DOHH2 (cell line): Measurements from ENCODE around the gene ADAMTS13.

ENCODE experiments used
- H3F3A ChIP-seq: fragments of 200-600 bp; sonication (generic), shearing (Covaris generic); 2 replicates; pipeline ENCODE4 v1.6.0; 2016; ENCODE audit warnings: antibody characterized with exemption, mild to moderate bottlenecking; ENCODE audit not compliant: control insufficient read depth, insufficient read depth
- H3K27ac ChIP-seq: fragments of 200-600 bp; sonication (generic); 2 replicates; pipeline ENCODE4 v1.5.1; 2014; ENCODE audit warnings: low read depth, mild to moderate bottlenecking, low read length, moderate library complexity
- H3K27me3 ChIP-seq: fragments of 200-600 bp; sonication (generic); 2 replicates; pipeline ENCODE4 v1.6.1; 2014; ENCODE audit warnings: mild to moderate bottlenecking, low read length, mixed read lengths; ENCODE audit not compliant: control insufficient read depth
- H3K36me3 ChIP-seq: fragments of 200-600 bp; sonication (generic); 2 replicates; pipeline ENCODE4 v1.6.1; 2014; ENCODE audit warnings: mild to moderate bottlenecking, low read length, moderate library complexity, mixed read lengths; ENCODE audit not compliant: control insufficient read depth
- H3K4me1 ChIP-seq: fragments of 200-600 bp; sonication (generic); 2 replicates; pipeline ENCODE4 v1.6.1; 2014; ENCODE audit warnings: mild to moderate bottlenecking, low read length, mixed read lengths; ENCODE audit not compliant: control insufficient read depth
- H3K4me2 ChIP-seq: fragments of 200-600 bp; sonication (generic); 2 replicates; pipeline ENCODE4 v1.6.0; 2014; ENCODE audit warnings: mild to moderate bottlenecking, low read length, moderate library complexity
- H3K4me3 ChIP-seq: fragments of 200-600 bp; sonication (generic); 2 replicates; pipeline ENCODE4 v1.5.1; 2014; ENCODE audit warnings: mild to moderate bottlenecking, low read length, mixed read lengths
- H3K79me2 ChIP-seq: fragments of 200-600 bp; sonication (generic); 2 replicates; pipeline ENCODE4 v1.6.1; 2014; ENCODE audit warnings: mild to moderate bottlenecking, low read length, mixed read lengths; ENCODE audit not compliant: control insufficient read depth
- H3K9me2 ChIP-seq: fragments of 200-600 bp; sonication (generic); replicated peaks from 2 replicates; pipeline ENCODE4 v1.6.1; 2014; ENCODE audit warnings: mild to moderate bottlenecking, low read length, mixed read lengths; ENCODE audit not compliant: control insufficient read depth
- H3K9me3 ChIP-seq: fragments of 200-600 bp; sonication (generic); 2 replicates; pipeline ENCODE4 v1.6.1; 2014; ENCODE audit warnings: antibody characterized with exemption, low read length, mixed read lengths; ENCODE audit not compliant: control insufficient read depth, insufficient read depth
- H4K20me1 ChIP-seq: fragments of 200-600 bp; sonication (generic); 2 replicates; pipeline ENCODE4 v1.6.0; 2014; ENCODE audit warnings: low read depth, mild to moderate bottlenecking, antibody characterized with exemption, low read length, moderate library complexity; ENCODE audit not compliant: control insufficient read depth, insufficient read depth
- EZH2phosphoT487 ChIP-seq: fragments of 200-600 bp; sonication (generic); IDR thresholded peaks from 2 replicates; pipeline ENCODE4 v1.6.1; 2017; ENCODE audit warnings: borderline replicate concordance, mild to moderate bottlenecking, antibody characterized with exemption, low read length, moderate library complexity, mixed read lengths
- TF ChIP-seq, protein P1 (sequence below): fragments of 200-600 bp; sonication (generic); IDR thresholded peaks from one replicate; pipeline ENCODE4 v1.5.1; 2014; ENCODE audit warnings: antibody characterized with exemption, mild to moderate bottlenecking, low read depth, low read length; ENCODE audit not compliant: poor library complexity, severe bottlenecking

ADAMTS13 gene

DNA sequence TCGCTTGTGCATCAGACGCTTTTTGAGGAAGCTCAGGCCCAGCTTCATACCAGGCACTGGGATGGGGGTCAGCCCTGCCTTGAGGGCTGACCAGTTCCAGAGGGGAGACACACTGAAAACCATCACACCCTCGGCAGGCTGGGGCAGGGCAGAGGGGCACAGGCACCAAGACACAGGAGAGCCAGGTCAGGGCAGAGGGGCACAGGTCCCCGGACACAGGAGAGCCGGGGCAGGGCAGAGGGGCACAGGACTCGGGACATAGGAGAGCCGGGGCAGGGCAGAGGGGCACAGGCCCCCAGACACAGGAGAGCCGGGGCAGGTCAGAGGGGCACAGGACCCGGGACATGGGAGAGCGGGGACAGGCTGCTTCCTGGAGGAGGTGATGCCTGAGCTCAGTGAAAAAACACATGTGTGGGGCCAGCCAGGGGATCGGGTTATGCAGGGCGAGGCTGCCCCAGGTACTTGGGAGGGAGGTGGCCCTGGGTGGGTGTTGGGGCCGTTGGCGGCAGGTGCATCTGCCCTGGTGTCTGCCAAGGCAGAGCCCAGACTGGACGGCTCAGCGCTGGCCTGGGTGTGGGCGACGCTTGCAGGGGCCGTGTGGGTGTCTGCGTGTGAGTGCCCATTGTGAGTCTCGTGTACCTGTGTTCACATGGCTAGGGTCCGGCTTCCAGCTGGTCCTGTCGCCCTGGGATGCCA is 71.8 kb downstream of the ADAMTS13 start:
- Histone ChIP-seq H3K27me3 (peaks cover 7% of the 10 kb centered on the region; the same call in 1 of the 2 replicates), H3K36me3 (no peaks in the 10 kb centered on the region), H3K4me1 (no peaks in the 10 kb centered on the region), H3F3A (no peaks in the 10 kb centered on the region), H4K20me1 (no peaks in the 10 kb centered on the region), H3K79me2 (no peaks in the 10 kb centered on the region), H3K9me2 (no peaks in the 10 kb centered on the region), H3K27ac (no peak overlapping the region), H3K4me2 (no peak overlapping the region), H3K4me3 (no peak overlapping the region), H3K9me3 (no peaks in the 10 kb centered on the region)
- no peak for TF ChIP-seq EZH2phosphoT487
- TF ChIP-seq, protein P1, sequence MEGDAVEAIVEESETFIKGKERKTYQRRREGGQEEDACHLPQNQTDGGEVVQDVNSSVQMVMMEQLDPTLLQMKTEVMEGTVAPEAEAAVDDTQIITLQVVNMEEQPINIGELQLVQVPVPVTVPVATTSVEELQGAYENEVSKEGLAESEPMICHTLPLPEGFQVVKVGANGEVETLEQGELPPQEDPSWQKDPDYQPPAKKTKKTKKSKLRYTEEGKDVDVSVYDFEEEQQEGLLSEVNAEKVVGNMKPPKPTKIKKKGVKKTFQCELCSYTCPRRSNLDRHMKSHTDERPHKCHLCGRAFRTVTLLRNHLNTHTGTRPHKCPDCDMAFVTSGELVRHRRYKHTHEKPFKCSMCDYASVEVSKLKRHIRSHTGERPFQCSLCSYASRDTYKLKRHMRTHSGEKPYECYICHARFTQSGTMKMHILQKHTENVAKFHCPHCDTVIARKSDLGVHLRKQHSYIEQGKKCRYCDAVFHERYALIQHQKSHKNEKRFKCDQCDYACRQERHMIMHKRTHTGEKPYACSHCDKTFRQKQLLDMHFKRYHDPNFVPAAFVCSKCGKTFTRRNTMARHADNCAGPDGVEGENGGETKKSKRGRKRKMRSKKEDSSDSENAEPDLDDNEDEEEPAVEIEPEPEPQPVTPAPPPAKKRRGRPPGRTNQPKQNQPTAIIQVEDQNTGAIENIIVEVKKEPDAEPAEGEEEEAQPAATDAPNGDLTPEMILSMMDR: no peak

DNA sequence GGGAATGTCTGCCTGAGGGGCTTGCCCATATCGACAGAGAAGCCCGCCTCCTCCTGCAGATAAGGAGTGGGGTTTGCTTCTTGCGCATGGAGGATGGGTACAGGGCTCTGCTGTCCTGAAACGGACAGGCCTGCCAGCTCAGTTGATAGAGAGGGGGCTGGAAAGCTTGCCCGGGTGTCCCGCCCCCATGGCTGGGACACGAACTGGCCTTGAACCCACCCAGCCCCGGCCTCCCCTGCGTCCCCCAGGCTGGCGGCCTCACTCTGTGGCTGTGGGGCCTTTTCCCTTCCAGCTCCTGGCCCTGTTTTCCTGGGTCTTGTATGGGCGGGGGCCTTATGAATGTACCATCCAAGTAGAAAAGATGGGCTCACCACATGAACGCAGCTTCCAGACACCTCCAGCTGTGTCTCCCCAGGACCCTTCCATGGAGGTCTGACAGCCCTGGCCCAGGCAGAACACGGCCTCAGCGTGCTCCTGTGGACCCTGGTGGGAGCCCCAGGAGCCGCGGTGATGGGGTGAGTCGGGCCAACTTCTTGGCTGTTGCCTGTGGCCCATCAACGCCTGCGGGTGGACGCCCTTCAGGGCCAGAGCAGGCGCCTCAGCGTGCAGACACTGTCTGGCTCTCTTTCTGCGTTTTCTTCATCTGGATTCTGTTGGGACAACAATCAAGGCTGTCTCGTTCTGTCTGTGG is 72.6 kb downstream of the ADAMTS13 start:
- Histone ChIP-seq H3K27me3 (peaks cover 4% of the 10 kb centered on the region; the same call in 1 of the 2 replicates), H3K4me2 (no peak overlapping the region), H3K4me3 (no peak overlapping the region), H3K79me2 (no peaks in the 10 kb centered on the region), H3K36me3 (no peaks in the 10 kb centered on the region), H3K4me1 (no peaks in the 10 kb centered on the region), H3K9me2 (no peaks in the 10 kb centered on the region), H3K9me3 (no peaks in the 10 kb centered on the region), H4K20me1 (no peaks in the 10 kb centered on the region), H3F3A (no peaks in the 10 kb centered on the region), H3K27ac (no peak overlapping the region)
- TF ChIP-seq, protein P1: no peak
- no peak for TF ChIP-seq EZH2phosphoT487

GRCh38 chr9:133495327-133496293 is 73.4 kb downstream of the ADAMTS13 start:
- Histone ChIP-seq H3K9me3 (no peaks in the 10 kb centered on the region), H3K4me1 (no peaks in the 10 kb centered on the region), H3K79me2 (no peaks in the 10 kb centered on the region), H3K9me2 (no peaks in the 10 kb centered on the region), H3K4me3 (no peak overlapping the region), H3K4me2 (no peak overlapping the region), H3K27ac (no peak overlapping the region), H3K36me3 (no peaks in the 10 kb centered on the region), H3K27me3 (no peaks in the 10 kb centered on the region), H3F3A (no peaks in the 10 kb centered on the region), H4K20me1 (no peaks in the 10 kb centered on the region)
- TF ChIP-seq, protein P1: no peak
- TF ChIP-seq EZH2phosphoT487: no peak
